Measurements from ENCODE around the gene SRMS.

SRMS gene

DNA sequence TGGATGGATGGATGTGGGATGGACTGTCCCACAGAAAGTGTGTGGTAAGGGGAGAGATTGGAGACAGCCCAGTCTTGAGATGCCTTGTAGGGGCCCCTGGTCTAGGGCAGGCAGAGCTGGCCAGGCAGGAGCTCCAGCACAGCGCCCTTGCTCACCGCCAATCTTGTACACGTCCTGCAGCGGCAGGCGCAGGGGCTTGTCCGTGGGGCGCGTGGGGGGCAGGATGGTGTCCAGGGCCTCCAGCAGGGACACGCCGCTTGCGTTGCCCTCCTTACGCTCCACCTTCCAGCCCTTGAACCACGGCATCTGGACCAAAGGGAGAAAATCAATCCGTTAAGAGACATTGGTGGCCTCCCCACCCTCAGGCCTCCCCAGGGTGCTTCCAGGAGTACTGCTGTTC is 54.6 kb downstream of the SRMS start:
- Mint-ChIP-seq H3K4me3 (no peak overlapping the region), H3K27me3 (peaks cover 63% of the 10 kb centered on the region), H3K9me3 (peaks cover 11 to 13% of the 10 kb centered on the region in 2 donors), H3K27ac (no peak overlapping the region), H3K4me1 (peaks cover 21% of the 10 kb centered on the region)
- ATAC-seq = no peak
- DNase-seq = no peak

- Mint-ChIP-seq H3K4me1 (peaks cover 16% of the 10 kb centered on the region), H3K27ac (no peak overlapping the region), H3K4me3 (no peak overlapping the region), H3K9me3 (peaks cover 11 to 13% of the 10 kb centered on the region in 2 donors), H3K27me3 (peaks cover 62% of the 10 kb centered on the region)
- no peak for DNase-seq
- no peak for ATAC-seq
These were observed 55.0 kb downstream of the SRMS start for GRCh38 chr20:63492518-63492917.

DNA sequence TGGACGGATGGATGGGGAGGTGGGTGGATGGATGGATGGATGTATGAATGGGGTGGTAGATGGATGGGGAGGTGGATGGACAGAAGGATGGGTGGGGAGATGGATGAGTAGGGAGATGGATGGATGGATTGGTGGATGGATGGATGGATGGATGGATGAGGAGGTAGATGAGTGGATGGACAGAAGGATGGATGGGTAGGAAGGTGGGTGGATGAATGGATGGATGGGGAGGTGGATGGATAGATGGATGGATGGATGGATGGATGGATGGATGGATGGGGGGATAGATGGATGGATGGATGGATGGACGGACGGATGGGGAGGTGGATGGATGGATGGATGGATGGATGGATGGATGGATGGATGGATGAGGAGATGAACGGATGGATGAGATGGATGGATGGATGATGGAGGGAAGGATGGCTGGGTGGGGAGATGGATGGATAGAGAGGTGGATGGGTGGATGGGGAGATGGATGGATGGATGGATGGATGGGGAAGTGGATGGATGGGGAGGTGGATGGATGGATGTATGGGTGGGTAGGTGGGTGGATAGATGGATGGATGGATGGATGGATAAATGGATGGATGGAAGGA is 55.8 kb downstream of the SRMS start:
- H3K27me3 Mint-ChIP-seq = peaks cover 61% of the 10 kb centered on the region
- H3K9me3 Mint-ChIP-seq = peaks cover 11 to 13% of the 10 kb centered on the region in 2 donors
- no peak overlapping the region for H3K27ac Mint-ChIP-seq
- DNase-seq (no peak), ATAC-seq (no peak)
- no peak overlapping the region for H3K4me3 Mint-ChIP-seq
- peaks cover 8% of the 10 kb centered on the region for H3K4me1 Mint-ChIP-seq

DNA sequence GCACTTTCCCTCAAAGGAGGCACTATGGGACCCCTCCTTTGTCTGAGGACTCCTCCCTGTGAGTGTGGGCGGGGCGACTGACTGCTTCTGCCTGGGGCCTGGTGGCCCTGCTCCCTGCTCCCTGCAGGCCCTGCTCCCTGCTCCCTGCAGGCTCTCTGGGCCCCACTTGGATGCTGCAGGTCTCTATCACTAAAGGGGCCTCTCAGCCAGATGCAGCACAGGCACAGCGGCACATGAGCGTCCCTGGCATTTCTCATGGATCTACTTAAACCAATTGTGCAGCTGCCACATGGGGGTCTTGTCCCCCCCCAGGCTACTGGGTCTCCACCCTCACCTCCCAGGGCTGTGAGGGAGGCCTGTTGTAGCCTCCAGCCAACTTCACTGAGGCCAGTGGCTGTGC is 56.5 kb downstream of the SRMS start:
- peaks cover 2% of the 10 kb centered on the region for H3K4me1 Mint-ChIP-seq
- peaks cover 11 to 13% of the 10 kb centered on the region in 2 donors for H3K9me3 Mint-ChIP-seq
- DNase-seq = no peak
- no peak overlapping the region for H3K27ac Mint-ChIP-seq
- H3K27me3 Mint-ChIP-seq = peaks cover 58% of the 10 kb centered on the region
- no peak overlapping the region for H3K4me3 Mint-ChIP-seq
- no peak for ATAC-seq

Measured in stimulated activated naive CD8-positive, alpha-beta T cell treated with anti-CD3 and anti-CD28 coated beads, Interleukin-15, amount 100 ng/mL, for 72 hours (primary cell).